GM20000 (cell line): ENCODE results near the gene LGALS7B.

Source experiments
- DNase-seq: peaks from one replicate; pipeline ENCODE4 v3.0.0; 2012; ENCODE audit warnings: low spot score
- CTCF ChIP-seq: IDR thresholded peaks from 2 replicates; pipeline ENCODE4 v1.5.1; 2012; ENCODE audit warnings: mild to moderate bottlenecking, control low read depth; ENCODE audit errors: extremely low read depth, missing control alignments

Gene LGALS7B

GRCh38 chr19:38831142-38831605 lies 42.2 kb downstream of the LGALS7B start:
- no peak for TF ChIP-seq CTCF
- peak; percentile 77 for DNase-seq

GRCh38 chr19:38833092-38833425 lies 44.1 kb downstream of the LGALS7B start:
- TF ChIP-seq CTCF: no peak
- DNase-seq: no peak

- no peak for DNase-seq
- no peak for TF ChIP-seq CTCF
These were observed 45.1 kb downstream of the LGALS7B start for GRCh38 chr19:38834104-38834490.

- no peak for TF ChIP-seq CTCF
- DNase-seq: no peak
These were observed 45.6 kb downstream of the LGALS7B start for GRCh38 chr19:38834590-38834989.

- TF ChIP-seq CTCF: no peak
- DNase-seq: no peak
These were observed 47.4 kb downstream of the LGALS7B start for GRCh38 chr19:38836159-38836982.

GRCh38 chr19:38836983-38837626 lies 48.1 kb downstream of the LGALS7B start:
- no peak for TF ChIP-seq CTCF
- no peak for DNase-seq

- no peak for TF ChIP-seq CTCF
- no peak for DNase-seq
These were observed 48.7 kb downstream of the LGALS7B start for GRCh38 chr19:38837656-38838121.
